ENCODE results near the gene PCSK5. TPM values are rescaled to one million over a fixed set of nuclear protein-coding genes. Genes with fewer than 3 reads are reported as not detected.

The PCSK5 gene
- total RNA-seq, 1 experiment from 2014 or later, result 6.9 TPM

- TF ChIP-seq, protein P1, sequence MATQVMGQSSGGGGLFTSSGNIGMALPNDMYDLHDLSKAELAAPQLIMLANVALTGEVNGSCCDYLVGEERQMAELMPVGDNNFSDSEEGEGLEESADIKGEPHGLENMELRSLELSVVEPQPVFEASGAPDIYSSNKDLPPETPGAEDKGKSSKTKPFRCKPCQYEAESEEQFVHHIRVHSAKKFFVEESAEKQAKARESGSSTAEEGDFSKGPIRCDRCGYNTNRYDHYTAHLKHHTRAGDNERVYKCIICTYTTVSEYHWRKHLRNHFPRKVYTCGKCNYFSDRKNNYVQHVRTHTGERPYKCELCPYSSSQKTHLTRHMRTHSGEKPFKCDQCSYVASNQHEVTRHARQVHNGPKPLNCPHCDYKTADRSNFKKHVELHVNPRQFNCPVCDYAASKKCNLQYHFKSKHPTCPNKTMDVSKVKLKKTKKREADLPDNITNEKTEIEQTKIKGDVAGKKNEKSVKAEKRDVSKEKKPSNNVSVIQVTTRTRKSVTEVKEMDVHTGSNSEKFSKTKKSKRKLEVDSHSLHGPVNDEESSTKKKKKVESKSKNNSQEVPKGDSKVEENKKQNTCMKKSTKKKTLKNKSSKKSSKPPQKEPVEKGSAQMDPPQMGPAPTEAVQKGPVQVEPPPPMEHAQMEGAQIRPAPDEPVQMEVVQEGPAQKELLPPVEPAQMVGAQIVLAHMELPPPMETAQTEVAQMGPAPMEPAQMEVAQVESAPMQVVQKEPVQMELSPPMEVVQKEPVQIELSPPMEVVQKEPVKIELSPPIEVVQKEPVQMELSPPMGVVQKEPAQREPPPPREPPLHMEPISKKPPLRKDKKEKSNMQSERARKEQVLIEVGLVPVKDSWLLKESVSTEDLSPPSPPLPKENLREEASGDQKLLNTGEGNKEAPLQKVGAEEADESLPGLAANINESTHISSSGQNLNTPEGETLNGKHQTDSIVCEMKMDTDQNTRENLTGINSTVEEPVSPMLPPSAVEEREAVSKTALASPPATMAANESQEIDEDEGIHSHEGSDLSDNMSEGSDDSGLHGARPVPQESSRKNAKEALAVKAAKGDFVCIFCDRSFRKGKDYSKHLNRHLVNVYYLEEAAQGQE (IDR thresholded peaks at IDR 0.05; ENCODE audit: low read depth), result no peak
- TF ChIP-seq EZH2phosphoT487 (IDR thresholded peaks at IDR 0.05; ENCODE audit: borderline replicate concordance) (no peak), FOSL1 (IDR thresholded peaks at IDR 0.05; ENCODE audit: low read depth) (no peak), MAX (IDR thresholded peaks at IDR 0.05) (no peak), CTCF (IDR thresholded peaks at IDR 0.05 in 2 of 3, conservative IDR thresholded peaks at IDR 0.05 in 1 of 3; ENCODE audit: borderline replicate concordance in 1 of 3, insufficient read depth in 1 of 3, low read depth in 2 of 3, low read length in 2 of 3) (no peak), POLR2AphosphoS5 (IDR thresholded peaks at IDR 0.05; ENCODE audit: low read depth, low read length) (no peak), ELF1 (IDR thresholded peaks at IDR 0.05; ENCODE audit: borderline replicate concordance, low read depth) (no peak)
Observed at GRCh38 chr9:76161541-76161940, 271.1 kb downstream of the PCSK5 start (continued).

- Histone ChIP-seq H3K27ac (ENCODE audit: low read depth, low read length) (no peak overlapping the region), H4K20me1 (ENCODE audit: insufficient read depth) (no peaks in the 10 kb centered on the region), H3K36me3 (ENCODE audit: control insufficient read depth in 1 of 2, insufficient read depth in 2 of 2, low read length in 2 of 2) (peaks cover 0 to 3% of the 10 kb centered on the region in 2 experiments; a peak in 1 of 4 replicates), H3K4me2 (ENCODE audit: low read length) (no peak overlapping the region), H3K4me3 (replicated peaks in 1 of 2; ENCODE audit: low read depth in 1 of 2, low read length in 2 of 2) (no peak overlapping the region), H2AFZ (ENCODE audit: low read depth, low read length, poor library complexity, severe bottlenecking) (no peak overlapping the region), H3K9me2 (ENCODE audit: insufficient read depth) (no peaks in the 10 kb centered on the region), H3K79me2 (ENCODE audit: insufficient read depth, low read length) (no peaks in the 10 kb centered on the region), H3K9me3 (ENCODE audit: control insufficient read depth in 1 of 2, insufficient read depth in 1 of 2, low read depth in 1 of 2, low read length in 2 of 2) (no peaks in the 10 kb centered on the region), H3K4me1 (ENCODE audit: control insufficient read depth in 1 of 2, insufficient read depth in 2 of 2, low read length in 2 of 2) (no peaks in the 10 kb centered on the region), H3K9ac (ENCODE audit: low read length) (no peak overlapping the region), H3K27me3 (ENCODE audit: insufficient read depth, low read length) (no peaks in the 10 kb centered on the region)
- ATAC-seq (no peak), DNase-seq (ENCODE audit: low read depth, low spot score) (no peak)
- ChIA-PET POLR2A (no interaction called here), CTCF (no interaction called here), RAD21 (ENCODE audit: low non-redundant PET in 1 of 2, low total read pairs in 2 of 2, uncharacterized antibody in 2 of 2, unreplicated experiment in 2 of 2) (no interaction called here)
- intact Hi-C loops (cut with micrococcal nuclease), result no loop called here
- BruUV-seq (replicated peaks), result no TSS peak
- TF ChIP-seq MAX (IDR thresholded peaks at IDR 0.05) (no peak), CBX3 (IDR thresholded peaks at IDR 0.05; ENCODE audit: low read depth) (no peak), JUND (IDR thresholded peaks at IDR 0.05) (no peak), FOSL1 (IDR thresholded peaks at IDR 0.05; ENCODE audit: low read depth) (no peak), EGR1 (IDR thresholded peaks at IDR 0.05; ENCODE audit: low read depth) (no peak), EZH2 (IDR thresholded peaks at IDR 0.05) (no peak), POLR2AphosphoS5 (IDR thresholded peaks at IDR 0.05; ENCODE audit: low read depth, low read length) (no peak), ZBTB33 (IDR thresholded peaks at IDR 0.05; ENCODE audit: extremely low read depth, insufficient replicate concordance, low read length) (no peak), SIN3A (IDR thresholded peaks at IDR 0.05; ENCODE audit: low read depth) (no peak), ZNF274 (IDR thresholded peaks at IDR 0.05; ENCODE audit: low read depth, low read length) (no peak), CEBPB (IDR thresholded peaks at IDR 0.05; ENCODE audit: low read depth) (no peak), POLR2A (IDR thresholded peaks at IDR 0.05; ENCODE audit: borderline replicate concordance, extremely low read depth, insufficient read depth, insufficient read length) (no peak), YY1 (IDR thresholded peaks at IDR 0.05; ENCODE audit: extremely low read depth, insufficient replicate concordance, low read depth, low read length) (no peak), ZFX (IDR thresholded peaks at IDR 0.05) (no peak)
Observed at GRCh38 chr9:76162086-76162730, 271.7 kb downstream of the PCSK5 start.
